Stomach (tissue), 4 donors: Measurements from ENCODE around the gene TMED5.

Experiments used
- POLR2A ChIP-seq, 4 donors: fragments of 450-650 bp; IDR thresholded peaks; one replicate each; pipeline ENCODE4 v1.6.1; 2016; ENCODE audit warnings: antibody characterized with exemption in 4 of 4, control low read depth in 2 of 4, mild to moderate bottlenecking in 1 of 4, moderate library complexity in 1 of 4
- POLR2AphosphoS5 ChIP-seq, 3 donors: sonication (generic); formaldehyde crosslinking; IDR thresholded peaks; one replicate each; pipeline ENCODE4 v1.6.1; 2016; ENCODE audit warnings: antibody characterized with exemption in 3 of 3
- TF ChIP-seq, protein P1 (sequence below), 7 experiments: fragments of 450-650 bp in 4 of 7; fragments of 200-600 bp in 3 of 7; sonication (generic) in 3 of 7; IDR thresholded peaks; one replicate each; pipeline ENCODE4 v1.5.1; 2016 to 2019; ENCODE audit warnings: antibody characterized with exemption in 7 of 7, control low read depth in 2 of 7, mild to moderate bottlenecking in 1 of 7

DNA sequence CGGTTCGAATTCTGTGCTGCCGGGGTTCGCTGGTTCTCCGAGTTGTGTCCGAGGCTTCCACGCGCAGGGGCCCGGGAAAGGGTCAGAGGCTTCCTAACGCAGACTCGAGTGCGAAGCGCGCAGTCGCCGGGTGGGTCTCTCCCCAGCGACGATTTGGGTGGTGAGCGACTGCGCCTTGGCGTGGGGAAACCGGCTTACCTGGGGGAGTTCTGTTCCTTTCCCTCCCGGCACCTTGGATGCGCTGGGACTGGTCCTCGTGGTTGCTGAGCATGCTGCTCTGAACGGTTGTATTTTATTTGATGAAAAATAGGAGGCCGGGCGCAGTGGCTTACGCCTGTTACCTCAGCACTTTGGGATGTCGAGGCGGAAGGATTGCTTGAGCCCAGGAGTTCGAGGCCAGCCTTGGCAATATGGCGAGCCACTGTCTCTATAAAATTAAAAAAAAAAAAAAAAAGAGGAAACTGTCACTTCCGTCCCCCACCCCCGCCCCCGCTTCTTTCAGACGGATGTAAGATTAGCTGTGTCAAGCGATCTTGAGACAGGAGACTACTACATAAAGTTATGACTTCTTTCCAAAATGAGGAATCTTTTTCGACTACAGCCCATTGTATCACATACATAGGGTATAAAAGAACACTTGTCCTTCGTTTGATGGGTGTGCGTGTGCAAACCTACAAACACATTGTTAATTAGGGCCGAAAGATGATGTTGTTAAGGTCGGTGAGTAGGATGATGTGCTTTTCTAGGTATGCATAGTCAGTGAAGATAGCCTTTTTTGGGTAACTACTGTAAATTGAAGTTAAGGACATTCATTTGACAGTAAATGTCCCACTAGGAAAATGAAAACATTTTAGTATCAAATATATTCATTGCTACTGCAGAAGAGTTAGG, 755 bp upstream of the TMED5 start, which contains the start of gene CCDC18:
- TF ChIP-seq, protein P1, sequence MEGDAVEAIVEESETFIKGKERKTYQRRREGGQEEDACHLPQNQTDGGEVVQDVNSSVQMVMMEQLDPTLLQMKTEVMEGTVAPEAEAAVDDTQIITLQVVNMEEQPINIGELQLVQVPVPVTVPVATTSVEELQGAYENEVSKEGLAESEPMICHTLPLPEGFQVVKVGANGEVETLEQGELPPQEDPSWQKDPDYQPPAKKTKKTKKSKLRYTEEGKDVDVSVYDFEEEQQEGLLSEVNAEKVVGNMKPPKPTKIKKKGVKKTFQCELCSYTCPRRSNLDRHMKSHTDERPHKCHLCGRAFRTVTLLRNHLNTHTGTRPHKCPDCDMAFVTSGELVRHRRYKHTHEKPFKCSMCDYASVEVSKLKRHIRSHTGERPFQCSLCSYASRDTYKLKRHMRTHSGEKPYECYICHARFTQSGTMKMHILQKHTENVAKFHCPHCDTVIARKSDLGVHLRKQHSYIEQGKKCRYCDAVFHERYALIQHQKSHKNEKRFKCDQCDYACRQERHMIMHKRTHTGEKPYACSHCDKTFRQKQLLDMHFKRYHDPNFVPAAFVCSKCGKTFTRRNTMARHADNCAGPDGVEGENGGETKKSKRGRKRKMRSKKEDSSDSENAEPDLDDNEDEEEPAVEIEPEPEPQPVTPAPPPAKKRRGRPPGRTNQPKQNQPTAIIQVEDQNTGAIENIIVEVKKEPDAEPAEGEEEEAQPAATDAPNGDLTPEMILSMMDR (IDR thresholded peaks at IDR 0.05): no peak
- no peak for TF ChIP-seq POLR2A (IDR thresholded peaks at IDR 0.05)
- TF ChIP-seq POLR2AphosphoS5 (IDR thresholded peaks at IDR 0.05): no peak
